Stimulated activated CD4-positive, alpha-beta T cell treated with anti-CD3 and anti-CD28 coated beads, Interleukin-4, amount 100 ng/mL, for 4 hours (primary cell): ENCODE results near the gene NR3C2.

ENCODE experiments used
- DNase-seq, 2 experiments: peaks; one replicate each; pipeline ENCODE4 v3.0.0-alpha.2; 2020

NR3C2 gene

DNA sequence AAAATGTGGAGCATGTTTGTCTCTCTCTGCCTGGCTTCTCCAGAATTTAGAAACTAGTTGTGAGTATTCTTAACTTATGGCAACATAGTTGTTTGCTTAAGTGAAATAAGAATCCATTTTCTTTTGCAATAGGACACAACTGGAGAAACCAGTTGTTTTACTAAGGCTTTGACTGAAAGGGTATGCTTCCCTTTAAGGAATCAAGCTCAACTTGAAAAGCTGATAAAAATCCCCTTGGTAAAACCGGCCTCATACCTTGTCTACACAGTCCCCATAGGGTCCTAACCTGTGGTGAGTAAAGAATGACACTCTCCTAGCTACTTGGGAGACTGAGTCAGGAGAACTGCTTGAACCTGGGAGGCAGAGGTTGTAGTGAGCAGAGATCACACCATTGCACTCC is 139.8 kb downstream of the NR3C2 start:
- no peak for DNase-seq

GRCh38 chr4:148300877-148301276 is 141.3 kb downstream of the NR3C2 start:
- DNase-seq, result no peak

DNA sequence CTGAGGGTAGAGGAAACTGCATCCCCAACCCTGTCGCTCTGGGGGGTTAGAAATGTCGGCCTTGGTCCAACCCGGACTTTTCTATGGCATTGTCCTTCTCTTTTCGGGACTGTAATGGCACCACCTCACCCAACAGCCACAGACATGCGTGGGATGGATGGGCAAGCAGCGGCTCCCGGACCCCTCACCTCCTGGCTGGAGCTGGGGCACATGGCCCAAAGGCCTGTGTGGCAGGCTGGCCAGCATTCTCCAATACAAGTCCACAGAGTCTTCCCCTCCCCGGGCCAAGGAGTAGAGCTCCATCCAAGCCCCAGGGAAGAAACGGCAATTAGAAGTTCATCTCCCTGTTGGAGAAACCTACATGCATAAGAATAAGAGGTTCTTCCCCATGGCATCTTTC is 142.9 kb downstream of the NR3C2 start:
- no peak for DNase-seq

- no peak for DNase-seq
These were observed 145.7 kb downstream of the NR3C2 start for GRCh38 chr4:148296498-148296897.

DNA sequence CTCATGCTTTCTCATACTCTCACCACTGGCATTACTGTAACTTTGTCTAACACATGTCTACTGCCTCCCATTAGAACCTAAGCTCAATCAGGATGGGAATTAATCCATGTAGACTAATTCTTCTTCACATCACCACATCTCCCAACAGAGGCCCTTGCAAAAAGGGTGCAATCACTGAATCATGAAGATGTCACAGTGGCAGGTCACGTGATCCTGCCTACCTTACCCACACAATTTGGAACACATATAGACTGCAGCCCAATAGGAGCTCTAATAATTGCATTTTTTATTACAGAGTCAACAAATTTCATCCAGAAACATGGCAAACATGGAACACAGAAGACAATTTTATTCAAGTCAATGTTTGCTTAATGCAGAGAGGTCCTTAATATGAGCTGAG is 146.6 kb downstream of the NR3C2 start:
- DNase-seq, result no peak

- DNase-seq, result no peak
These were observed 148.6 kb downstream of the NR3C2 start for GRCh38 chr4:148293571-148293970.

- DNase-seq, result no peak
These were observed 149.5 kb downstream of the NR3C2 start for GRCh38 chr4:148292686-148293085.

DNA sequence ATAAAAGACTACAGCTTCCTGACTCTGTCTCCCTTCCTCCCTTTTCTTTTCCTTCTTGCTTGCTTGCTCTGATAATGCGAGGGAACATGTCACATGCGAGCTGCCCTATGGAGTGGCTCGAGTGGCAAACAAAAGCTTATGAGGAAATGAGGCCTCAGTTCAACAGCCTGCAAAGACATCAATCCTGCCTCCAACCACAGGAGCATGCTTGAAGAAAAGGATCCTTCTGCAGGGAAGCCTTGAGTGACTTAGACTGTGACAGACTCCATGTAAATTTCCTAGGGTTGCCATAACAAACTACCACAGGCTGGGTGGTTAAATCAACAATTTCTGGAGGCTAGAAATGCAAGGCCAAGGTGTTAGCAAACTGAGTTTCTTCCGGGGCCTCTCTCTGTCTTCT is 152.5 kb downstream of the NR3C2 start:
- DNase-seq, result no peak

DNA sequence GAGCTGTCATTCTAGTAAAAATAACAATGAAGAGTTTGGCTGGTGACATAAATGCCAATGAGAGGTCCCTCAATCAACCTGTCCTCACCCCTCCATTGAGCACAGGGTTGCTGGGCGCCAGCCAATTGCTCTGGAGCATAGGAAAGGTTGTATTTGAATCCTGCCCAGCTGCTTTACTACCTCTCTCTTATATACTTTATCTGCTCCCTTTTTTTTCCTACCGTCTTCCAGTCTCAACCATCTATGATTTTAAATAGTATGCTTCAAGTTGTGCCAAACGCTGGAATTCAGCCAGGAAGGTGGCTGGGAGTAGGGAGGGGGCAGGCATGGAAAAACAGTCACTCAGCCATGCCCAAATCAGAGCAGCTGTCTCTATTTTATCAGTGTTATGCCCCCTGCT is 153.8 kb downstream of the NR3C2 start:
- DNase-seq, result no peak

- no peak for DNase-seq
These were observed 155.1 kb downstream of the NR3C2 start for GRCh38 chr4:148287111-148287510.

DNA sequence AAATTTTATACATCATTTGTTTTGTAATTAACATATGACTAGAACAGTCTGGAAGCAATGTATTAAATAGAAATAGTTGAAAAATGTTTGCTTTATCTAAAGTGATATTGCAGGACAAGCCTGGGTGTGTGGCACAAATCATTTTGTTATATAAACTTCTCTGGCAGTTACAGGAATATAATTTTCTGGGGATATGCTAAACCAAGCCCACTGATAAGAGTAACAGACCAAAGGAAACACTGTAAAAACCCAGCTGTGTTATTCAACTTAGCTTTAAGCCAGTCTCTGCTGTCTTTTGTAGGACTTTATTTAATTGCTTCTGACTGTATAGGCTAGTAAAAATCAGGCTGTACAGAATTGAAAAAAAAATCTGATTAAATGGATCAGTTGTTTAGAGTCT is 156.2 kb downstream of the NR3C2 start:
- DNase-seq, result no peak

GRCh38 chr4:148283665-148284064 is 158.5 kb downstream of the NR3C2 start:
- no peak for DNase-seq

GRCh38 chr4:148278310-148278709 is 163.9 kb downstream of the NR3C2 start:
- DNase-seq, result no peak

DNA sequence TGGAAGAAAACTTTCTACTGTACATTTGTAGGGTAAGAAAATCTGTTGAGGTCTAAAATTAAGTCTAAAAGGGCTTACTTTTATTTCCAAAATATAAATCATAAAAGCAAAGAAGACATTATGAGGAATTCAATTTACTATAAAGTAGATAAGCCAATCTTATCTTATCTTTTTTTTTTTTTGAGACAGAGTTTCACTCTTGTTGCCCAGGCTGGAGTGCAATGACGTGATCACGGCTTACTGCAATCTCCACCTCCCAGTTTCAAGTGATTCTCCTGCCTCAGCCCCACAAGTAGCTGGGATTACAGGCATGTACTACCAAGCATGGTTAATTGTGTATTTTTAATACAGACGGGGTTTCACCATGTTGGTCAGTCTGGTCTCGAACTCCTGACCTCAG is 166.9 kb downstream of the NR3C2 start:
- no peak for DNase-seq

DNA sequence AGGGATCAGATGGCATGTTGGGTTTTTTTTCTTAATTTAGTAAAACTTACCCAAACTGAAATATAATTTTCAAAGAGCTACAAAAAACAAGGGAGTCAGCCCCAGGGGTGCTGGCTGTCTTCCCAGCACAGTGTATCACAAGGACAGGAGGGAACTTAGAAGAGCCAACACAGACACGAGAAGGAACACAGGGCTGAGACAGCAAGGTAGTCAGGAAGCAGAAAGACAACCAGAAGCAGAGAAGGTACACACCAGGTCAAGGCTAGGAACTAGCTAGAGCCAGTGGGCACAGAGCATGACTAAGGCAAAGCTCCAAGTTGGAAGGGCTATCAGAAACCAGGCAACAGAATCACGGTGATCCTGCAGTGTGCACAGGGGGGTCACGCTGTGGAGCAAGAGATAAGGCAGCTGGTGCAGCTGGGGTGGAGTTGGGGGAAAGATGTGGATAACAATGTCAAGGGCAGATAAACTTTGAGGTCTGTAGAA is 168.7 kb downstream of the NR3C2 start:
- no peak for DNase-seq

DNA sequence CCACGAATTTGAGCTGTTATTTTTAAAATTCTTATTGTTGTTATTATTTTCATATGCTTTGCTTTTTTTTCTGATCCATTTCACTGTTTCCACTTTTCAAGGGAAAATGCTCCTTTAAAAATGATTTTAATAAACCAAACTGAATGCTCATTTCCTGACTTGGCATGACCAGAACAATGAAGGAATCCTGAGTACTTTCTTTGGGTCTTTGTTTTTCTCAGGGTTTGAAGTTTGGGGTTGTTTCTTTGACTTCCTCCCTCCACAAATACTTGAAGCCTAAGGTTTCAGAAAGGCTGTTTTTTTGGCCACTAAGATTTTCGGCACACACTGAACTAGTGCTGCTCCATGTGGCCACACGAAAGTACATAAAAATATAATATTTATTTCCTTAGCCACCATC is 171.0 kb downstream of the NR3C2 start:
- no peak for DNase-seq

GRCh38 chr4:148270630-148271029 is 171.6 kb downstream of the NR3C2 start:
- no peak for DNase-seq

DNA sequence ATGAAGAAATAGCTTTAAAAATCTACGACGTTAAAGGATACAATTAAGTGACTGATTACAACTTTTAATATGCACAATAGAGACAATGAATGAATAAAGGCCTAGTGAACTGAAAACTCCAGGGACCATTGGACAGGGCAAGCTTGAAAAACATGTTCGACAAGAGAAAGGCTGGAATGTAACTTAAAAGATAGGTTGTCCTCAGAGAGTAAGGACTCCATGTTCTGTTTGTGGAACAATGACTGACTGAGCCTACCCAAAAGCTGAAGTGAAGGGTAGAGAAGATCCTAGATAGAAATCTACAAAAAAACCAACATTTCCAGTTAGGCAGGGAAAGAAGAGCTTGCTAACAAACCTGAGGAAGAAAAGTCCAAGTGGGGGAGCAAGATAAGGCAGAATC is 173.4 kb downstream of the NR3C2 start:
- no peak for DNase-seq

- no peak for DNase-seq
These were observed 175.3 kb downstream of the NR3C2 start for GRCh38 chr4:148266921-148267320.

DNA sequence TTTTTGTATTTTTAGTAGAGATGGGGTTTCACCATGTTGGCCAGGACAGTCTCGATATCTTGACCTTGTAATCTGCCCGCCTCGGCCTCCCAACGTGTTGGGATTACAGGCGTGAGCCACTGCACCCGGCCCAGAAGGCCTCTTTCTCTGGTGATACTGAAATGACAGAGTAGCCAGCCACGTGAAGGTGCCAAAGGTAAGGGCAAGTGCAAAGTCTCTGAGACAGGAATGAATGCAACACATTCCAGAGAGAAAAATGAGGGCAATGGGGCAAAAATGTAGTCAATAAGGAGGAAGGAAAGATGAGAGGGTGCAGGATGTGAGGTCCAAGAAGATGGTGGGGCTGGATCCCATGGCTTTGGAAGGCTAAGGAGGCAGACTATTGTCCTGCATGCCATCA is 176.0 kb downstream of the NR3C2 start:
- no peak for DNase-seq

- no peak for DNase-seq
These were observed 176.6 kb downstream of the NR3C2 start for GRCh38 chr4:148265627-148266026.

GRCh38 chr4:148263802-148264201 is 178.4 kb downstream of the NR3C2 start:
- no peak for DNase-seq

- DNase-seq, result no peak
These were observed 179.1 kb downstream of the NR3C2 start for GRCh38 chr4:148263127-148263526.

DNA sequence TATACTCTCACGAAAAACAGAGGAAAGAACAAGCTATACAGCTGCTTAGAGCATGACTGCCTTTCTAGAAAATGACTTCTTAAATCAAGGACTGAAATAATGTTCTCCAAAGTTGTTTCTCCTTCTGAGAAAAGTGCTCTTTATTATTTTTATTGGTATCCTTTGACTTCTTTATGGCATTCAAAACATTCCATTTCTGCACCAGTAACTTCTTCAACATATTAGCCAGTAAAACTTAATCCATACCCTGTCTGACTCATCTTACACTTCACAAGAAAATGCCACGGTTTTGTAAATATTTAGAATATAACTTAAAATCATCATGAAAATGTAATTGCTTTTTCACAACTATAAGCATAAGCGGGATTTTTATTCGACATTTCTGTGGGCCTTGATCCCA is 180.4 kb downstream of the NR3C2 start:
- DNase-seq, result no peak

DNA sequence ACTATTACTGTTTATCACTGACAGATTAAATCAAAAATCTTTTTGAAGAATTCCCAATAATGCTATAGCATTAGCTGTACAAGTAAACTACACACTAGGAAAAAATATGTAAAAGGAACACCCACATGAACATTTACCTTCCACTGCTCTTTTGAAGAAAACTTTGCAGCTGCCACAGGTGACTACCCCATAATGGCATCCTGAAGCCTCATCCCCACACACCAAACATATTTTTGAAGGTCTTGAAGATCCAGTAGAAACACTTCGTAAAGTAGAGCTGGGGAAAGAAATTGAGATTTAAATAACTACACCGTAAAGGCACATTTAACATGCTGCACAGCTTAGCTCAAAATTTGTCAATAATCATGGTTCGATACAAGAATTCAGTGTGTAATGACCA is 182.4 kb downstream of the NR3C2 start:
- DNase-seq, result no peak

- no peak for DNase-seq
These were observed 183.7 kb downstream of the NR3C2 start for GRCh38 chr4:148258535-148258934.
